ENCODE results near the gene SPEF1.

DNA sequence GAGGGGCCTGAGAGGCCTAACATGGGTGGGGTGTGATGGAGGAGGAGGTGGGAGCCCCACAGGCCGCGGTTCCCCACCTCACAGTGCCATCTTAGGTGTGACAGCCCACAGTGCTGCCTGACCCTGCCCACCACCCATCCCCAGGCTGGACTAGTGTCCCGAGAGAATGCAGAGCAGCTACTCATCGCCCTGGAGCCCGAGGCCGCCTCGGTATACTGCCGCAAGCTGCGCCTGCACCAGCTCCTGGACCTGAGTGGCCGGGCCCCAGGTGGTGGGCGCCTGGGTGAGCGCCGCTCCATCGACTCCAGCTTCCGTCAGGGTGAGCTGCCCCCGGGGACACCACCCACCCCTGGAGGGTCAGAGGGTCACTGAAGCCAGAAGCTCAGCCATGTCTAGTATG, 33.2 kb downstream of the SPEF1 start:
- TF ChIP-seq POLR2A (IDR thresholded peaks at IDR 0.05) (no peak), CTCF (IDR thresholded peaks at IDR 0.05 in 4 of 5, conservative IDR thresholded peaks at IDR 0.05 in 1 of 5) (no peak)

All from gastrocnemius medialis (tissue), 4 donors.